ENCODE results near the gene SPATC1L. TPM values are rescaled to one million over a fixed set of nuclear protein-coding genes. Genes with fewer than 3 reads are reported as not detected.

Gene SPATC1L
- total and polyA plus RNA-seq, 2 of the 8 experiments (the other 6 are each of a cell fraction or from before 2014, with no cell fraction given) = 24.9 to 50.0 TPM

- TF ChIP-seq CTCF (IDR thresholded peaks at IDR 0.05; ENCODE audit: control extremely low read depth in 1 of 3, insufficient read depth in 1 of 3, low read depth in 1 of 3, low read length in 3 of 3) (no peak), EGR1 (IDR thresholded peaks at IDR 0.05; ENCODE audit: borderline replicate concordance, low read depth, low read length) (no peak), BACH1 (IDR thresholded peaks at IDR 0.05; ENCODE audit: low read length) (no peak), MAX (IDR thresholded peaks at IDR 0.05) (no peak), JUND (IDR thresholded peaks at IDR 0.05; ENCODE audit: low read length) (no peak), PHF8 (conservative IDR thresholded peaks at IDR 0.05; ENCODE audit: low read depth, low read length) (no peak), EP300 (IDR thresholded peaks at IDR 0.05; ENCODE audit: borderline replicate concordance in 1 of 2, low read depth in 2 of 2, low read length in 2 of 2) (no peak), TBP (IDR thresholded peaks at IDR 0.05; ENCODE audit: low read depth, low read length) (no peak)
- H2BK12ac ChIP-seq (ENCODE audit: low read depth, low read length) = no peak overlapping the region
- H2BK120ac ChIP-seq (replicated peaks; ENCODE audit: low read depth, low read length) = no peak overlapping the region
- FAIRE-seq (no peak), DNase-seq (ENCODE audit: low read depth in 1 of 2, low spot score in 2 of 2) (no peak)
- no peaks in the 10 kb centered on the region for H3K4me1 ChIP-seq (replicated peaks in 1 of 4; ENCODE audit: control insufficient read depth in 3 of 4, insufficient read depth in 4 of 4, low read length in 3 of 4)
- H3K23ac ChIP-seq (ENCODE audit: insufficient read length) = no peak overlapping the region
- CTCF ChIA-PET (ENCODE audit: partially characterized antibody) = interaction anchor here (0.8 to 1.5 kb wide), 4 partner anchors 13 to 50 kb away, joined by 3 to 5 read pairs (median 3); no protein-coding TSS in a partner anchor
- H2AFZ ChIP-seq (ENCODE audit: low read length) = no peak overlapping the region
- H3K23me2 ChIP-seq (ENCODE audit: low read depth, low read length) = no peaks in the 10 kb centered on the region
- H4K5ac ChIP-seq (ENCODE audit: insufficient read length, low read depth, low read length) = no peak overlapping the region
- H3K4me2 ChIP-seq (ENCODE audit: insufficient read depth in 1 of 2, low read depth in 2 of 2, low read length in 2 of 2) = no peak overlapping the region
- H3K56ac ChIP-seq (replicated peaks; ENCODE audit: insufficient read length, low read depth, low read length) = no peak overlapping the region
- no peaks in the 10 kb centered on the region for H3K9me3 ChIP-seq (ENCODE audit: insufficient read depth in 2 of 2, low read depth in 1 of 2, low read length in 1 of 2)
- H3K4ac ChIP-seq (replicated peaks; ENCODE audit: insufficient read length, low read depth, low read length) = no peak overlapping the region
- peaks cover 0 to 14% of the 10 kb centered on the region in 2 experiments for H4K20me1 ChIP-seq (replicated peaks in 1 of 2; ENCODE audit: control insufficient read depth in 1 of 2, insufficient read depth in 2 of 2, low read length in 2 of 2)
- no peak overlapping the region for H2AK5ac ChIP-seq (ENCODE audit: low read depth, low read length)
- no peak overlapping the region for H2BK15ac ChIP-seq (ENCODE audit: low read length)
- H4K8ac ChIP-seq (ENCODE audit: extremely low read depth, insufficient read depth, low read length) = no peak overlapping the region
- no peaks in the 10 kb centered on the region for H3K27me3 ChIP-seq (replicated peaks in 1 of 4; ENCODE audit: control insufficient read depth in 3 of 4, extremely low read depth in 1 of 4, insufficient read depth in 3 of 4, low read length in 3 of 4)
- POLR2A ChIA-PET (ENCODE audit: partially characterized antibody) = interaction anchor here (0.6 to 1.2 kb wide), 2 partner anchors 12 to 116 kb away, joined by 3 read pairs; no protein-coding TSS in a partner anchor
- no peak overlapping the region for H2BK5ac ChIP-seq (ENCODE audit: low read depth, low read length)
- H3K14ac ChIP-seq (ENCODE audit: insufficient read length) = no peak overlapping the region
- WGBS, 2 experiments (ENCODE audit: extremely low coverage in 1 of 2, insufficient coverage in 1 of 2, insufficient read length in 1 of 2, insufficient replicate concordance in 2 of 2, low coverage in 1 of 2, low lambda C conversion rate in 2 of 2, missing lambda C conversion rate in 1 of 2) = 87% methylated on average over 8 of the region's 8 CpGs; no CpG with 5 or more reads in 1 of the 2 experiments
- no peak overlapping the region for H3K27ac ChIP-seq (ENCODE audit: low read depth, low read length)
- H3K79me1 ChIP-seq (ENCODE audit: low read depth, low read length) = no peaks in the 10 kb centered on the region
- H3K79me2 ChIP-seq (ENCODE audit: control insufficient read depth in 1 of 2, insufficient read depth in 2 of 2, low read length in 2 of 2) = no peaks in the 10 kb centered on the region
- H2BK20ac ChIP-seq (ENCODE audit: low read length) = no peak overlapping the region
- H3K36me3 ChIP-seq (ENCODE audit: control insufficient read depth in 2 of 4, insufficient read depth in 4 of 4, low read length in 3 of 4) = peaks cover 10 to 44% (median 33%) of the 10 kb centered on the region in 4 experiments; a peak in 7 of 8 replicates
- H3K9ac ChIP-seq (replicated peaks in 1 of 4; ENCODE audit: extremely low read depth in 1 of 4, low read depth in 3 of 4, low read length in 3 of 4) = no peak overlapping the region
- no peak overlapping the region for H4K91ac ChIP-seq (replicated peaks; ENCODE audit: insufficient read length, low read length)
- H3K4me3 ChIP-seq (ENCODE audit: extremely low read depth in 1 of 4, insufficient read depth in 2 of 4, low read depth in 3 of 4, low read length in 4 of 4) = no peak overlapping the region
- no peak overlapping the region for H3K18ac ChIP-seq (ENCODE audit: extremely low read depth, low read length)
These were observed 18.9 kb upstream of the SPATC1L start for GRCh38 chr21:46203203-46203600.
